Astrocyte of the cerebellum (primary cell): ENCODE data around the gene LRFN5.
A peak's percentile ranks its signal among the peaks of the same experiment; 100 is the strongest.
"Not testable (repeated sequence)": the region's sequence is repeated elsewhere in the genome, so short reads cannot be mapped to it uniquely, and the experiment has no call there.

Experiments
- DNase-seq: peaks from one replicate; pipeline ENCODE4 v3.0.0-alpha.2; 2011; ENCODE audit warnings: low read depth
- H3K4me3 ChIP-seq: 2 replicates; pipeline ENCODE4 v1.5.1; 2011; ENCODE audit warnings: mild to moderate bottlenecking, low read depth, low read length, moderate library complexity
- CTCF ChIP-seq: IDR thresholded peaks from 2 replicates; pipeline ENCODE4 v1.5.1; 2012; ENCODE audit warnings: low read length, low read depth, moderate library complexity, mild to moderate bottlenecking; ENCODE audit errors: missing control alignments
- in situ Hi-C: cut with HindIII; loops from 2 replicates; pipeline ENCODE4 v1.10.0; 2017; ENCODE audit warnings: low sequenced_read_pairs

LRFN5 gene

GRCh38 chr14:41662780-41663472, 56.2 kb downstream of the LRFN5 start:
- in situ Hi-C loops: no loop called here
- DNase-seq: no peak
- TF ChIP-seq CTCF: no peak
- H3K4me3 ChIP-seq: no peak overlapping the region

- no peak overlapping the region for H3K4me3 ChIP-seq
- TF ChIP-seq CTCF: no peak
- in situ Hi-C loops: no loop called here
- DNase-seq: peak; percentile 44
Measured at GRCh38 chr14:41663473-41663850, 56.8 kb downstream of the LRFN5 start.

GRCh38 chr14:41666301-41666700, 59.6 kb downstream of the LRFN5 start:
- DNase-seq: no peak
- no peak overlapping the region for H3K4me3 ChIP-seq
- in situ Hi-C loops: no loop called here
- TF ChIP-seq CTCF: no peak

- peak; percentile 64 for DNase-seq
- in situ Hi-C loops: no loop called here
- H3K4me3 ChIP-seq: no peak overlapping the region
- no peak for TF ChIP-seq CTCF
Measured at GRCh38 chr14:41668356-41668755, 61.7 kb downstream of the LRFN5 start.

GRCh38 chr14:41673601-41674000, 66.9 kb downstream of the LRFN5 start:
- in situ Hi-C loops: not testable (repeated sequence)

GRCh38 chr14:41674511-41674971, 67.9 kb downstream of the LRFN5 start:
- H3K4me3 ChIP-seq, in situ Hi-C loops, DNase-seq: not testable (repeated sequence)

More at GRCh38 chr14:41673601-41674000, 66.9 kb downstream of the LRFN5 start:
- H3K4me3 ChIP-seq, DNase-seq: not testable (repeated sequence)

- no peak overlapping the region for H3K4me3 ChIP-seq
- no peak for TF ChIP-seq CTCF
- in situ Hi-C loops: no loop called here
- DNase-seq: no peak
Measured at GRCh38 chr14:41699486-41699885, 92.8 kb downstream of the LRFN5 start.
